K562 (cell line): ENCODE data around the gene PSMA4. TPM values are rescaled to one million over a fixed set of nuclear protein-coding genes. Genes with fewer than 3 reads are reported as not detected.

Experiments
- DMBX1 ChIP-seq: fragments of 250-450 bp; sonication (Bioruptor Pico); IDR thresholded peaks from 2 replicates; pipeline ENCODE4 v1.8.0; 2022; ENCODE audit warnings: inconsistent platforms, mild to moderate bottlenecking, moderate library complexity, borderline replicate concordance
- ELK1 ChIP-seq: sonication (generic); formaldehyde crosslinking; IDR thresholded peaks from 2 replicates; pipeline ENCODE4 v1.8.1; 2022; ENCODE audit warnings: missing genetic modification reagents
- EP300 ChIP-seq: IDR thresholded peaks from 2 replicates; pipeline ENCODE4 v1.6.1; 2012; ENCODE audit warnings: low read length, improper control_type of control experiment
- ETS2 ChIP-seq: IDR thresholded peaks from 2 replicates; pipeline ENCODE4 v1.6.1; 2016; ENCODE audit warnings: borderline replicate concordance, missing genetic modification characterization, mild to moderate bottlenecking, moderate library complexity, missing compliant biosample characterization; ENCODE audit not compliant: poor library complexity, severe bottlenecking
- IRF2 ChIP-seq: sonication (generic); formaldehyde crosslinking; IDR thresholded peaks from 2 replicates; pipeline ENCODE4 v1.8.1; 2022; ENCODE audit warnings: mild to moderate bottlenecking, missing genetic modification reagents
- PREB ChIP-seq: sonication (generic); formaldehyde crosslinking; IDR thresholded peaks from 2 replicates; pipeline ENCODE4 v1.8.1; 2023; ENCODE audit warnings: mild to moderate bottlenecking, missing genetic modification reagents
- SAP30 ChIP-seq: fragments of 200-600 bp; sonication (generic); IDR thresholded peaks from 2 replicates; pipeline ENCODE4 v1.6.1; 2012; ENCODE audit warnings: borderline replicate concordance, low read depth, mild to moderate bottlenecking, moderate library complexity, low read length, control low read depth, inconsistent platforms; ENCODE audit not compliant: insufficient read depth, poor library complexity, severe bottlenecking
- U2AF2 ChIP-seq: fragments of 200-400 bp; formaldehyde crosslinking; optimal IDR thresholded peaks from 2 replicates; pipeline ENCODE3; 2017; ENCODE audit warnings: low read depth, mild to moderate bottlenecking, low read length
- ZFP36 ChIP-seq: fragments of 150-350 bp; IDR thresholded peaks from 2 replicates; pipeline ENCODE4 v1.6.1; 2018; ENCODE audit warnings: low read length, low read depth; ENCODE audit not compliant: partially characterized antibody
- ZNF184 ChIP-seq: sonication (generic); formaldehyde crosslinking; IDR thresholded peaks from 2 replicates; pipeline ENCODE4 v1.5.0; 2020; ENCODE audit warnings: missing genetic modification reagents
- ZNF398 ChIP-seq: fragments of 250-450 bp; sonication (Bioruptor Pico); IDR thresholded peaks from 2 replicates; pipeline ENCODE4 v1.8.0; 2021; ENCODE audit warnings: moderate library complexity, mild to moderate bottlenecking, inconsistent platforms
- polyA plus RNA-seq, 8 experiments: library from polyadenylated mRNA; depleted of rRNA in 4 of 8; stranded (reverse) in 5 of 8; unstranded in 3 of 8; fragments of >200 nt; fragmentation: Nextera tagmentation in 2 of 8; fragmentation: Illumina TruSeq in 1 of 8; extraction: Ambion mirVana in 2 of 8; extraction: Trizol in 1 of 8; gene quantifications; 2 replicates each; pipeline versions ENCODE4 v1.2.1 to v1.2.3, GENCODE V29; 2011 to 2014; ENCODE audit warnings: inconsistent platforms in 1 of 8, missing spikeins in 1 of 8
- total RNA-seq, 7 experiments: library from RNA; depleted of rRNA in 6 of 7; stranded (reverse); fragments of >200 nt in 6 of 7; fragmentation: Illumina TruSeq in 2 of 7; extraction: Trizol in 2 of 7; gene quantifications; 2 replicates each; pipeline versions ENCODE4 v1.2.1 to v1.2.3, GENCODE V29; 2011 to 2021; ENCODE audit warnings: low replicate concordance in 1 of 7
- TF ChIP-seq, protein P1 (sequence below): fragments of 450-650 bp; IDR thresholded peaks from 2 replicates; pipeline ENCODE4 v1.6.1; 2017; ENCODE audit warnings: antibody characterized with exemption
- TF ChIP-seq, protein P2 (sequence below): fragments of 250-450 bp; sonication (Bioruptor Pico); IDR thresholded peaks from 2 replicates; pipeline ENCODE4 v1.8.0; 2022; ENCODE audit warnings: inconsistent platforms
- TF ChIP-seq, protein P3 (sequence below): fragments of 250-450 bp; sonication (Bioruptor Pico); IDR thresholded peaks from 2 replicates; pipeline ENCODE4 v1.4.0; 2020; ENCODE audit warnings: mild to moderate bottlenecking

PSMA4 gene
- total and polyA plus RNA-seq, 9 of the 15 experiments (the other 6 are each of a cell fraction or from before 2014, with no cell fraction given) = 304 to 1,857 (median 666) TPM

- no peak for TF ChIP-seq ELK1
- TF ChIP-seq ZNF398 (CRISPR knock-in tag) = no peak
- TF ChIP-seq, protein P1, sequence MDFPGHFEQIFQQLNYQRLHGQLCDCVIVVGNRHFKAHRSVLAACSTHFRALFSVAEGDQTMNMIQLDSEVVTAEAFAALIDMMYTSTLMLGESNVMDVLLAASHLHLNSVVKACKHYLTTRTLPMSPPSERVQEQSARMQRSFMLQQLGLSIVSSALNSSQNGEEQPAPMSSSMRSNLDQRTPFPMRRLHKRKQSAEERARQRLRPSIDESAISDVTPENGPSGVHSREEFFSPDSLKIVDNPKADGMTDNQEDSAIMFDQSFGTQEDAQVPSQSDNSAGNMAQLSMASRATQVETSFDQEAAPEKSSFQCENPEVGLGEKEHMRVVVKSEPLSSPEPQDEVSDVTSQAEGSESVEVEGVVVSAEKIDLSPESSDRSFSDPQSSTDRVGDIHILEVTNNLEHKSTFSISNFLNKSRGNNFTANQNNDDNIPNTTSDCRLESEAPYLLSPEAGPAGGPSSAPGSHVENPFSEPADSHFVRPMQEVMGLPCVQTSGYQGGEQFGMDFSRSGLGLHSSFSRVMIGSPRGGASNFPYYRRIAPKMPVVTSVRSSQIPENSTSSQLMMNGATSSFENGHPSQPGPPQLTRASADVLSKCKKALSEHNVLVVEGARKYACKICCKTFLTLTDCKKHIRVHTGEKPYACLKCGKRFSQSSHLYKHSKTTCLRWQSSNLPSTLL = no peak
- TF ChIP-seq, protein P2, sequence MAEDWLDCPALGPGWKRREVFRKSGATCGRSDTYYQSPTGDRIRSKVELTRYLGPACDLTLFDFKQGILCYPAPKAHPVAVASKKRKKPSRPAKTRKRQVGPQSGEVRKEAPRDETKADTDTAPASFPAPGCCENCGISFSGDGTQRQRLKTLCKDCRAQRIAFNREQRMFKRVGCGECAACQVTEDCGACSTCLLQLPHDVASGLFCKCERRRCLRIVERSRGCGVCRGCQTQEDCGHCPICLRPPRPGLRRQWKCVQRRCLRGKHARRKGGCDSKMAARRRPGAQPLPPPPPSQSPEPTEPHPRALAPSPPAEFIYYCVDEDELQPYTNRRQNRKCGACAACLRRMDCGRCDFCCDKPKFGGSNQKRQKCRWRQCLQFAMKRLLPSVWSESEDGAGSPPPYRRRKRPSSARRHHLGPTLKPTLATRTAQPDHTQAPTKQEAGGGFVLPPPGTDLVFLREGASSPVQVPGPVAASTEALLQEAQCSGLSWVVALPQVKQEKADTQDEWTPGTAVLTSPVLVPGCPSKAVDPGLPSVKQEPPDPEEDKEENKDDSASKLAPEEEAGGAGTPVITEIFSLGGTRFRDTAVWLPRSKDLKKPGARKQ = no peak
- TF ChIP-seq ZNF184 (CRISPR knock-in tag) = no peak
- TF ChIP-seq IRF2 (CRISPR knock-in tag) = no peak
- TF ChIP-seq PREB (CRISPR knock-in tag) = no peak
- no peak for TF ChIP-seq ZFP36
- TF ChIP-seq ETS2 = no peak
- peak; percentile 46; the same call in 1 of the 2 replicates for TF ChIP-seq EP300
- no peak for TF ChIP-seq DMBX1 (CRISPR knock-in tag)
- TF ChIP-seq, protein P3, sequence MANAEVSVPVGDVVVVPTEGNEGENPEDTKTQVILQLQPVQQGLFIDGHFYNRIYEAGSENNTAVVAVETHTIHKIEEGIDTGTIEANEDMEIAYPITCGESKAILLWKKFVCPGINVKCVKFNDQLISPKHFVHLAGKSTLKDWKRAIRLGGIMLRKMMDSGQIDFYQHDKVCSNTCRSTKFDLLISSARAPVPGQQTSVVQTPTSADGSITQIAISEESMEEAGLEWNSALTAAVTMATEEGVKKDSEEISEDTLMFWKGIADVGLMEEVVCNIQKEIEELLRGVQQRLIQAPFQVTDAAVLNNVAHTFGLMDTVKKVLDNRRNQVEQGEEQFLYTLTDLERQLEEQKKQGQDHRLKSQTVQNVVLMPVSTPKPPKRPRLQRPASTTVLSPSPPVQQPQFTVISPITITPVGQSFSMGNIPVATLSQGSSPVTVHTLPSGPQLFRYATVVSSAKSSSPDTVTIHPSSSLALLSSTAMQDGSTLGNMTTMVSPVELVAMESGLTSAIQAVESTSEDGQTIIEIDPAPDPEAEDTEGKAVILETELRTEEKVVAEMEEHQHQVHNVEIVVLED (CRISPR knock-in tag) = no peak
- no peak for TF ChIP-seq U2AF2
- TF ChIP-seq SAP30 = peak; percentile 51
These were observed 25.1 kb downstream of the PSMA4 start, which contains the start of gene CHRNA5 (continued) for GRCh38 chr15:78565097-78565950.
